ENCODE data around the gene CRPPA.
"Not testable (repeated sequence)": the region's sequence is repeated elsewhere in the genome, so short reads cannot be mapped to it uniquely, and the experiment has no call there.

The CRPPA gene

GRCh38 chr7:16421333-16422102 is at the start of gene CRPPA:
TSS of gene CRPPA (minus strand) at chr7:16421538. CDS start at chr7:16421322, 216 bp downstream.
- DNase-seq (ENCODE audit: low spot score): no peak

GRCh38 chr7:16465469-16466361 is 44.4 kb upstream of the CRPPA start, which contains the start of gene SOSTDC1:
TSS of gene SOSTDC1 (minus strand) at chr7:16465738. CDS start at chr7:16465668, 70 bp downstream.
- no peak for DNase-seq (ENCODE audit: low spot score)

- DNase-seq (ENCODE audit: low spot score): no peak
Measured at GRCh38 chr7:16463949-16464715, 42.8 kb upstream of the CRPPA start.

- no peak for DNase-seq (ENCODE audit: low spot score)
Measured at GRCh38 chr7:16463520-16463919, 42.2 kb upstream of the CRPPA start.

GRCh38 chr7:16462431-16462889 is 41.1 kb upstream of the CRPPA start:
- DNase-seq (ENCODE audit: low spot score): no peak

- no peak for DNase-seq (ENCODE audit: low spot score)
Measured at GRCh38 chr7:16460789-16461493, 39.6 kb upstream of the CRPPA start.

GRCh38 chr7:16456303-16456702 is 35.0 kb upstream of the CRPPA start:
- DNase-seq (ENCODE audit: low spot score): not testable (repeated sequence)

GRCh38 chr7:16455591-16455990 is 34.3 kb upstream of the CRPPA start:
- DNase-seq (ENCODE audit: low spot score): no peak

GRCh38 chr7:16450366-16450765 is 29.0 kb upstream of the CRPPA start:
- no peak for DNase-seq (ENCODE audit: low spot score)

- DNase-seq (ENCODE audit: low spot score): no peak
Measured at GRCh38 chr7:16447876-16448275, 26.5 kb upstream of the CRPPA start.

- no peak for DNase-seq (ENCODE audit: low spot score)
Measured at GRCh38 chr7:16446508-16446907, 25.2 kb upstream of the CRPPA start.

GRCh38 chr7:16443871-16444270 is 22.5 kb upstream of the CRPPA start:
- DNase-seq (ENCODE audit: low spot score): not testable (repeated sequence)

- no peak for DNase-seq (ENCODE audit: low spot score)
Measured at GRCh38 chr7:16438988-16439387, 17.6 kb upstream of the CRPPA start.

GRCh38 chr7:16436306-16436705 is 15.0 kb upstream of the CRPPA start:
- no peak for DNase-seq (ENCODE audit: low spot score)

GRCh38 chr7:16433568-16434122 is 12.3 kb upstream of the CRPPA start:
- no peak for DNase-seq (ENCODE audit: low spot score)

GRCh38 chr7:16432425-16432731 is 11.0 kb upstream of the CRPPA start:
- DNase-seq (ENCODE audit: low spot score): no peak

GRCh38 chr7:16431646-16432424 is 10.5 kb upstream of the CRPPA start:
- DNase-seq (ENCODE audit: low spot score): peak; percentile 59

- DNase-seq (ENCODE audit: low spot score): no peak
Measured at GRCh38 chr7:16430133-16430532, 8.8 kb upstream of the CRPPA start.

GRCh38 chr7:16428672-16429071 is 7.3 kb upstream of the CRPPA start:
- no peak for DNase-seq (ENCODE audit: low spot score)

GRCh38 chr7:16428182-16428581 is 6.8 kb upstream of the CRPPA start:
- no peak for DNase-seq (ENCODE audit: low spot score)

GRCh38 chr7:16423761-16424160 is 2.4 kb upstream of the CRPPA start:
- no peak for DNase-seq (ENCODE audit: low spot score)

Measured in NAMALWA (cell line).